ENCODE data around the gene RIMBP2. TPM values are rescaled to one million over a fixed set of nuclear protein-coding genes. Genes with fewer than 3 reads are reported as not detected.
"Not testable (repeated sequence)": the region's sequence is repeated elsewhere in the genome, so short reads cannot be mapped to it uniquely, and the experiment has no call there.

Gene RIMBP2
- polyA plus RNA-seq, 1 donor = 1.0 TPM

DNA sequence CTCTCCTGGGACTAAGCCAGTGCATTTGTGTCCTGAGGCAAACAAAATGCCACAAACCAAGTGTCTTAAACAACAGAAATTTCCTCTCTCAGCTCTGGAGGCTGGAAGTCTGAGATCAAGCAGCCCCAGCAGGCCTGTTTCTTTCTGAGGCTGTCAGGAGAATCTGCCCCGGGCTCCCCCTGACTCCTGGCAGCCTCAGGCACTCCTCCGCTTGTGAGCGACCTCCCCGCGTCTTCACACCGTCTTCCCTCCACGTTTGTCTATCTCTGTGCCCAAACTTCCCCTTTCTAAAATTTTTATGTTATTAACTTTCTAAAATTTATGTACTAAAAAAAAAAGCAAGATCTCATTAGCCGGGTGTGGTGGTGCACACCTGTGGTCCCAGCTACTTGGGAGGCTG, 59.7 kb downstream of the RIMBP2 start:
- DNase-seq (ENCODE audit: low read depth) = no peak

DNA sequence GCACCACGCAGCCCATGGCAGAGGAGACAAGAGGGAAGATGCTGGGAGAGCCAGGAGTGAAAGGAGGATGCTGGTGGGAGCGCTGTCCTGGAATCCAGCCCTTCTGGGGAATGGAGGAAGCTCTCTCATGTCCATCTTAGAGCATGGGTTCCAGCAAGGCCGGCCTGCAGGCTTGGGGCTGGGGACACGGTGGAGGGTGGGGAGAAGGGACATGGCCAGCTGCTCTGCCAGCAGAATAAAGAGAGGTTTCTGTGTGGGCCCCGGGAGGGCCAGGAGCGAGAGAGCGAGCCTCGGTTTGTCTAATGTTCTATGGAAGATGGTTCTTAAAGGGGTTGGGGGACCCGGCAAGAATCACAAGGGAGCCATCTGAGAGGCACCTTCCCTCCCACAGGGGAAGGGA, 60.2 kb downstream of the RIMBP2 start:
- DNase-seq (ENCODE audit: low read depth) = no peak

DNA sequence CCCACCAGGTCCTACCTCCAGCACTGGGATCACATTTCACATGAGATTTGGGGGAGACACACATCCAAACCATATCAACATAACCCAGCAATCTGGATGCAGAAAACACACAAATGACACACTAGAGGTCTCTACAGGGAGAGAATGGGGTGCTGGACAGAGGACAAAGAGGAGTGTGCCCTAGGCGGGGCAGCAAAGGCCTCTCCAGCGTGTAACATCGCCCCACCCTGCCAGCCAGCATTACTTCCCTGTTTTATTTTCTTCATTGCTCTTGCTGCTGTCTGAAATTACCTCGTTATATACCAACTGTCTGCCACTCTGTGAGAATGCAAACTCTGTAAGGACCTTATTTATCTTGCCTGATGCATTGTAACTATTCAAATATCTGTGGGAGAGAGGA, 61.1 kb downstream of the RIMBP2 start:
- no peak for DNase-seq (ENCODE audit: low read depth)

DNA sequence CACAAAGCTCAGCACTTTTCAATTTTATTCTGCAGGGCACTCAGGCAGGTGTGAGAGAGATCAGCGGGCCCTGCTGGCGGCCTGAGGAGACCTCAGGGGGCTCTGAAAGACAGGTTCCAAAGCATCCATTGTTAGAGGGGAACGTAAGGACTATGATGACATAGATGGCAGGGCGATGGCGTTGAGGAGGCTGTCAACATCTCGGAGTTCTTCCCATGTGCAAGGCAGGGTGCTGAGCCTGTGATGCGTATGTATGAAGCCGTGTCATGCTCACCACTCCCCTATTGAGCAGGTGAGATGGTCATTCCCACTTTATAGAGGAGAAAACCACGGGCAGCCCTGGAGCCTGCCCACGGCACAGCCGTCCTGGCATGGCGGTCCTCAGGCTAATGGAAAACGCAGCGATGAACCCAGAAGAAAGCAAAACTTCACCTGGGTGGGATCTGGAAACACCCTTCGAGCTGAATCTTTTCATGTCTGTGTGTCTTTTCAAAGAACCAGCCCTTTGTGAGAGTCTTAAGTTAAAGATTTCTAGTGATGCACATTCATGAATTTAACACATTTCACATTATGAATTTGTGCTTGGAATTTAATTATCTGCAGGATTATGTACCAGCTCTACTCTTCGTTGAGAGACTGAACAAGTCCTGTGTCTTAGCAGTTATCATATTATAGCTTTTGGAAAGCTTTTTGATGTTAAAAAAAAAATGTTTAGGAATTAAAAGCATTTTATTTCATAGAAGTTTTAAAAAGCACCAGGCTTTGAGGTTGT, 64.7 kb downstream of the RIMBP2 start:
- DNase-seq (ENCODE audit: low read depth) = no peak

DNA sequence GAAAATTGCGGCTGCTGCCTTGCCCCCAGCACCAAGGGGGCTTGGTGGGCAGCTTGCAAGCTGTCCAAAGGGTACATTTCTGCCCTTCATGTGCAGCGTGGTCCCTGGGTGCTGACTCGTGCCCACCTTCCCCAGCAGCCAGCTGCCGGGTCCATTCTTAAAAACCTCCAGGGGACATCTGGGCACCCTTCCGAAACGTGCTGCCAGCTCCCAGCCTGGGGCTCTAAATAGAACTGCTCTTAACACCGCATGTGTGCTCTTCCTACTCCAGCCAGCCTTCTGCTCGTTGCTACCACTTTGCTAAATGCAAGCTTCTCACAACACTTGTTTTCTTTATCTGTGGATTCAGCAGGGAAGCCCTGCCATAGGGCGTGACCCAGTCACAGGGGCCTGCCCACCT, 66.0 kb downstream of the RIMBP2 start:
- no peak for DNase-seq (ENCODE audit: low read depth)

DNA sequence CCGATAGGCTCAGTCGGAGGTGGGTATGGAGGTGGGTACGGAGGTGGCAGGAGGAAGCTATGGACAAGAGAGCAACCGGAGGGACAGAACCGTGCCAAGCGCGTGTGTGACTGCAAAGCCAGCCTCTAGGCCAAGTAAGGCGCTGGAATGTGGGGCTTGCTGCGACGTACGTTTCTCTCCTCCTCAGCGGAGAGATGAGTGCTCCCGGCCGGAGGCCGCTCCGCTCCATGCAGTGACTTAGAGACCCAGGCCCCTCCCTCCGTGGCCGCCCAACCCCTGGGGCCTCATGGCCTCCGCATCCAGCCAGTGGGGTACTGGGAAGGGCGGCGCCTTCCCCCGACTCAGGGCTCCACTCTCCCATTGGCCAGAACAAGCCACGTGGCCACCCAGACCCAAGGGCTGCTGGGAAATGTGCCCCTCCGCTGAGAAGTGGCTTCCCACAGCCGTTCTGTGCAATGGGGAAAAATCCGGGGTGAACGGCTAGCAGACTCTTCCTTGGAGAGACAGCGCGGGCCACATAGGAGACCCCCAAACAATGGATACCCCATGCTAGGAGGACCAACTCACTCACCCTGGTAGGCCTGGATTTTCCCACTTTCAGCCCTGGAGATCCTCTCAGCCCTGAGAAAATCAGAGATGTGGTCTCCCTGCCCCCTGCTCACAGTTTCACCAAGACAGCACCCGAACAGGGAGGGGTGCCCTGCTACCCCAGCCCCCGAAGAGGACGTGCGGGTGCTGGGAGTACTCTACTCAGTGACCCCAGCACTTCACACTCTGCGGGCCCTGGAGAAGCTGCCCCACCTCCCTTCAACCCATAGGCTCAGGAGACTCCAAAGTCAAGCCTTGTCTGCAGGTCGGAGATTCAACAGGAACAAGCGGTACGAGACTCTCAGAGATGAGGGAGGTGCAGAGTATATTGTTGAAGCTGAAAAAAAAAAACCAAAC, 66.7 kb downstream of the RIMBP2 start:
- DNase-seq (ENCODE audit: low read depth) = no peak

DNA sequence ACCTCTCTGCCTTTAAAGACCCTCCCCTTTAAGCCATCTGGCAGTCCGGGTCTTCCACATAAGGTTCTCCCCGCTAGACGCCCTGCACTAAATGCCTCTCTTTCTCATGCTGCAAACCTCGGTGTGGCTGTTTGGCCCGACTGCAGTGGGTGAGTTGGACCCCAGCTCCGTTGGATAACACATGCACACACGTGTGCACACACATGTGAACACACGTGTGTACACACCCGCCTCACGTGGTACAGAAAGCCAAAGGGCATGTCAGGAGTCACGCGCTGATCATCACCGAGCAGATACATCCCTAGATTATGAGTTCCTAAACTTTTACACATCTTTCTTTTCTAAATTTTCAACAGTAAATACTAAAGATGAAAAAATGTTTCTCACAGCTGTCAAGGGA, 68.3 kb downstream of the RIMBP2 start:
- no peak for DNase-seq (ENCODE audit: low read depth)

DNA sequence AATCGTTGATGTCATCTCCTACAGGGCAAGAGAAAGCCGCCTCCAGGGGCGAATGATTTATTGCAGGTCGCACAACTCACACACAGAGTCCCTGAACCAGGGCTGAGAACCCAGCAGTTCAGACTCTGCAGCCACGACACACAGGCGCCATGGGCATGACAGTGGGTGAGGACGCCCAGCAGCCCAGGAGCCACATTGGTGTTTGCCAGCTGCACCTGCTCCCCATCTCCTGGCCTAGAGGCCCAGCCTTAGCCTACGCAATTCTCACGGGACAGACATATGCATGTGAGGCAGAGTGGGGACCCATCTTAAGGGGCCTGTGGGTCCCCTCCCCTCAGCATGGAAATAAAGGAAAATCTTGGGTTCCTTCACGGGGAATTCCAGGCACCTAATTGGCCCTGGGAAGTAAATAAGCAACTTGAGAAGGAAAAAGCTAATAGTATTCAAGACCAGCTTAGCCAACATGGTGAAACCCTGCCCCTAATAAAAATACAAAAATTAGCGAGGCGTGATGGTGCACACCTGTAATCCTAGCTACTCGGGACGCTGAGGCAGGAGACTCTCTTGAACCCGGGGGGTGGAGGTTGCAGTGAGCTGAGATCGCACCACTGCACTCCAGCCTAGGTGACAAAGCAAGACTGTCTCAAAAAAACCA, 69.3 kb downstream of the RIMBP2 start:
- no peak for DNase-seq (ENCODE audit: low read depth)

DNA sequence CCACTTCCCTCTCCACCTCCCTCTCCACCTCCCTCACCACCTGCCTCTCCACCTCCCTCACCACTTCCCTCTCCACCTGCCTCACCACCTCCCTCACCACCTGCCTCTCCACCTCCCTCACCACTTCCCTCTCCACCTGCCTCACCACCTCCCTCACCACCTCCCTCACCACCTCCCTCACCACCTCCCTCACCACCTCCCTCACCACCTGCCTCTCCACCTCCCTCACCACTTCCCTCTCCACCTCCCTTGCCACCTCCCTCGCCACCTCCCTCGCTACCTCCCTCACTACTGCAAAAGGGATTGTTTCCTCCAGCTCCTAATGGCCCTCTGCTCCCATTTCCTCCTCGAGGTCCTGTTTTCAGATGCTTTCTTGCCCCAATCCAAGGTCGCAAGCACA, 69.9 kb downstream of the RIMBP2 start:
- DNase-seq (ENCODE audit: low read depth) = not testable (repeated sequence)

DNA sequence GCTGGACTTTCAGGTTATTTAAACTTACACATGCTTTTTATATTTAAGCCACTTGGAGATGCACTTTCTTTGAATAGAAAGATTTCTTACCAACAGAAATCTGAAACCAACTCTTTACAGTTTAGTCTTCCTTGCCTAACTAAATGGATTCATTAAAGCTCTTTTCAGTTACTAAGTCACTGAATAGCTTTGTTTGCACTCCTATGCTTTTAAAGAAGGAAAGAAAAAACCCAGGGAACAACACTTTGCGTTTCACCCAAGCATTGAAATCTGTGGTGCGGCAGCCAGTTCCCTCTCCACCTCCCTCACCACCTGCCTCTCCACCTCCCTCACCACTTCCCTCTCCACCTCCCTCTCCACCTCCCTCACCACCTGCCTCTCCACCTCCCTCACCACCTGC, 70.3 kb downstream of the RIMBP2 start:
- no peak for DNase-seq (ENCODE audit: low read depth)

DNA sequence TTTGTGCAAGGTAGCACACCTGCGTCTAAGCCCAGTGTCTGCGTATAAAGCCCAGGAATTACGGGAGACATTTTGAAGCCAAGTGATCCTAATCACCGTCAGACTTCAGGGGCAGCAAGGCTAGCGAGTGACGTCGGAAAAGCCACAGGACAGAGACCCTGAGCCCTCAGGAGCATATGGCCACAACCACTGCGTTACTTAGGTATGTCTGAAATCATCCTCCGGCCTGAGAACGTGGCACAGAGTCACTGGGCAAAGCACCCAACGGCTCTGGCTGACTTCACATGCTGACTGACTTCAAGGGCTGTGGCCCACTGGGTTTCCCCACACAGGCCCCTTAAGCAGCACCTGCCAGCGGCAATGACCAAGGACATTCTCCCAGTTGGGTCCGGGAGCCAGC, 71.5 kb downstream of the RIMBP2 start:
- DNase-seq (ENCODE audit: low read depth) = no peak

DNA sequence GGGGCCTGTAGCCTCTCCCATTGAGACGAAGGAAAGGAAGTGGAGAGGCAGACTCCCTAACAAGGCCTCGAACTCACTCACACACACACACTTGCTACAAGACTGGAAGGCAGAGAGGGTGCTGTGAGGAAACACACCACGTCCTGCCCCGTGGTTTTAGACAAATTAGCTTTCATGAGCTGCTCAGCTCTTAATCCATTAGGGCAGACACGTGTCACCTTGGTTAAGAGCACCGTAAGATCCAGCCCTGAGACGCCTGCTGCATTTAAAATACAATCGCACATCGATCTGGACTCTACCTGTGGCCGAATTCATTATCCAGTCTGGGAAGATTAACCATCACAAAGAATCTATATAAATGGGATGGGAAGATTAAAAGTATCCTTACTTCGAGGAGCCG, 72.0 kb downstream of the RIMBP2 start:
- DNase-seq (ENCODE audit: low read depth) = no peak

DNA sequence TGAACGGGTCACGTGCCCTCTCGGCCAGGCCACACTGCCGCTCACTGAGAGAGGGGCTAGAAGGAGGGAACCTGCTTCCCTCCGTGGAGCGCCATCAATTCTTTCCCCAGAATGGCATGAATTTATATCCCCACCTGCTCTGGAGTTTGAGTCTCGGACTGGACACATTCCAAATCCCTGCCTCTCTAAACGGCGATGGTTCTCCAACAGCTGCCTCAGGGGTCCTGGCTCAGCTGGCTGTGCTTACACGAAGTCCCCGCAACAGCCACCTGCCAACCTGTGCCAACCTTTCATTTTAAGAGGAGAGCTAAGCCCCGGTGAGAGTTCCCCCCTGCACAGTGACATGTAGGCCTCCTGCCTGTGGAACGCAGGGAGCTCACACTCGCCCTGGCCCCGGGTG, 73.2 kb downstream of the RIMBP2 start:
- DNase-seq (ENCODE audit: low read depth) = no peak

DNA sequence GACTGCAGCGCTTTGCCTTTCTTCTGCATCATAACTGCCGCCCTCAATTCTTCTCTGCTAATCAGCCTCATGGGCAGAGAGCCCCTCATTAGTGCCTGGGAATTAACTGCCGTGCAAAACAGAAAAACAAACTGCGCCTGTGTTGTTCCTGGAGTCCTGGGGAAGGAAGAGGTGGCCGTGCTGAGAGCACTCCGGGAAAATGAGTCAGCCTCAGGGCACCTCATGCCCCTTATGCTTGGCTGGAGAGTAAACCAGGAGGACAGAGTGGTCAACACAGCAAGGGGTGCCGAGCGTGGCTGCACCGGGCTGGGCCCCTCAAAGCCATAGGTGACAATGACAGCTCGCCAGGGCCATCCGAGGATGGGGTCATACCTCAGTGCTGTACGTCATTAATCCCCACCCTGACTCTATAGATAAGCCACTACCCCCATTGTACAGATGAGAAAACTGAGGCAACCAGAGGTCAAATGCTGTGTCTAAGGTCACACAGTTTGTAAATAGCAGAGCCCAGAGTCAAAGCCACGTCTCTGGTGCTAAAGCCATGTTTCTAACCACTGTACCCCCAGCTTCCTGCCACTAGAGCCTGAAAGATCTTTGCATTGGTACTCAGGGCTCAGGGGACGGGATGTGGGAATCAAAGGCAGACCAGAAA, 74.4 kb downstream of the RIMBP2 start:
- no peak for DNase-seq (ENCODE audit: low read depth)

DNA sequence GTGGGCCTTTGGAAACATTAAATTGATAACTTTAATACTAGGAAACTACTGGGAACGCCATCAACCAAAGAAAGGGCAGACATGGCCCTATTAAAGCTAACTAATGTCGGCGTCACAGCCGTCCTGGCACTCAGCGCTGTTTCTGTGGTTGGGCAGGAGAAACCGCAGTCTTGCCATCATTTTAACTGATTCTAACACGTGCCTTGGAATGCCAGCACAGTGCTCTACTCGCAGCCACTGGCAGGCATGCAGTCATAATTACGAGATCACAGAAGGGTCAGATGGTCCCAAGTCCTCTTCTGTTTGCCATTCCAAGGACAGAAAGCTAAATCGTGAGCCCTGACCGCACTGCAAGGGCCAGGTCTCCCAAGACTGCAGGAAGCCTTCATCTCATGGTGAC, 75.2 kb downstream of the RIMBP2 start:
- no peak for DNase-seq (ENCODE audit: low read depth)

DNA sequence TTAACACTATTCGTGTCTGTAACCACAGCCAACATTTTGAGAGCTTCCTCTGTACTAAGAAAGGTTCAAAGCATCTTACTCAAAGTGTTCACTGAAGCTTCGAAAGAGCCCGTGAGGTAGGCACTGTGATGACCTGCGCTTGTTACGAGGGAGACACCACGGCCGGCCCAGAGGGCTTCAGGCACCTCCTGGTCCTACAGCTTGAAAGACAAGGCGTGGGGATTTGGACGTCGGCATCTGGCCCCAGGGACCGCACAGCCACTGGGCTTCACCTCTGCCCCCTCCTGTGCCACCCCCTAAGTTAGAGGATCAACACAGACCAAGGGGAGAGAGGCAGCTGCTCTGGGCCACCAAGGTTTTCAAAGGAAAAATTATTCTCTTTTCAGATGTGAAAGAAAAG, 75.6 kb downstream of the RIMBP2 start:
- no peak for DNase-seq (ENCODE audit: low read depth)

DNA sequence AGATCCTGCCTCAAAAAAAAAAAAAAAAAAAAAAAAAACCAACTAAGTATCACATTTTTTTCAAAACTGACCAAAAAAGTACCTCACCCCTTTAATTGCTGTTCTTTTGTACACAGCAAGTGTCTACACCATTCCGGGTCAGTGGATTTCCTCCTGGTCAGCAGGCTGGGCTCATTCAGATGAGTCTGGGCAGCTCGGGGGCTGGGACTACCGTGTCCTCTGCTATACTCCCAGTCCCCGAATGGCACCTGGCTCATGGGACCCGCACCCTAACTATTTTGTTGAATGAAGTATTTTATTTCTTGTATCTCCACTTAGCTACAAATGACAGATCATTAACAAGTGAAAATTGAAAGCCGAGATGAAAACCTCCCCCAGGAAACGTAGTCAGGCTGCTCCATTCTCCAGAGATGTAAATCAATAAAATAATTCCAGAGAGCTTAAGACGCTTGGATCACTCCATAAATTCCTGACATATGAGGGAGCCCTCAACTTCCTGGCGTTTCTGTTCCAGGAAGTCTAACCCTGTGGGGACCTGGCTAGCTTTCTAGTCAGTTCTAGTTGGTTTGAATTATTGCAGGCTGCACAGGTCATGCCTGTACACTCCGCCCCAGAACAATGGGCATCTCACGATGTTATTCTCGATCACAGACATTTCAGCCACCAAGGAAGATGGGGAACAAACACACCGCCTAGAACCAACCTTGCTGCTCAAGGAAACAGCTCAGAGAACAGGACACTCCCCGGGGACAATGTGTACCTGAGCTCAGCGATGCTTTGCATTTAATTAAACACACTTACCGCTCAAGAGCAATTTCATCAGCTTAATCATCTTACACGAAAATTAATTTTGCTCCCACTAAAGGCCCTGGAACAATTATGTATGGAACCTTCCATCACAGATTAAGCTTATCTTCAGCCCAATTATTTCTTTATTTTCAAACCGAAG, 76.3 kb downstream of the RIMBP2 start:
- DNase-seq (ENCODE audit: low read depth) = no peak

DNA sequence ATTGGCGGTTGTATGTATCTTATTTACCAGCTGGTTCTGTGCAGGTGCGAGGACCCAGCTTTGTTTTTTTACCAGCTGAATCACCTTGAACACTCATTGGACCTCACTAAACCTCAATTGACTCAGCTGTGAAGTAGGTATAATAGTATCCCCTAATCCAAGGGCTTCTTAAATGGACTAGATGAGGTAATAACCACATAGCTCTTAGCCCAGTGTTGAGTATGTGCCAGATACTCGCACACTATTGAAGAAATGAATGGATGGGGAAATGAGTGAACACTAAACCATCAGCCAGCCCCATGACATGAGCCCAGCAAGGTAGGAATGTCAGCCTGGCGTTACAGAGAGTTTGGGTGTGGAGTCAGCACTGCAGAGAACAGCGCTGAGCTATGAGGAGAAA, 79.7 kb downstream of the RIMBP2 start:
- no peak for DNase-seq (ENCODE audit: low read depth)

DNA sequence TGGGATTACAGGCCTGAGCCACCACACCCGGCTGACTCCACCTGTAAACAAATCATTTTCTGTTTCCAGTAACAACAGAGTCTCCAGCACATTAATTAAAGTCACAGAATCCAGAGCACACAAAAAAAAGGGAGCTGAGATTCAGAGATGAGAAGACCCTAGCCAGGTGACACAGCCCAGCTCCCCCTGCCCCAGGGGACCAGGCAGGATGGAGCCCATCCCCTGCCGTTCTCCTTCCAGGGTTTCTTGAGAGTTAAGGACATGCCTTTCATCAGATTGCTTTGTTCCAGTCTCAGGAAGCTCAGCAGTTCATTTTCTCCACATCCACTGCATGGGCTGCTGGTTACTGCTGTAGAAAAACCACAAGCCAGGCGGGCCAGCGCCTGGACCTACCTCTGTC, 81.2 kb downstream of the RIMBP2 start:
- DNase-seq (ENCODE audit: low read depth) = no peak

DNA sequence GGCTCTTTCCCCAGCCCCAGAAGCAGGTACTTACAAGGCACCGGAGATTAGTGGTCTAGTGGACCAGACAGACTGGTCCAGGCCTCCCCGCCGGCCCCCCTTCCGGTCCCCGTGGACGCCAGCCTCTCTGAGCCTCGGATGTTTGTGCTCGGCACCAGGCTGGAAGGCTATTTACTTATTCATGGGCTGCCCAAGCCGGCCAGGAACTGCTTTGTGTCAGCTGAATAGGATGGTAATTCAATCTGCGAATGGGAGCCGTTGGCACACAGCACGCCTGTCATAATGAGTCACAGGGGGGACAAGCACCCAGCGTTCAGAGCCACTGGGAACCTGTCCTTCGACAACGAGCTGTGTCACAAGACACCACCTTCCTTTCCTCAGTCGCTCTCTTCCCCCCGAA, 82.3 kb downstream of the RIMBP2 start:
- no peak for DNase-seq (ENCODE audit: low read depth)

DNA sequence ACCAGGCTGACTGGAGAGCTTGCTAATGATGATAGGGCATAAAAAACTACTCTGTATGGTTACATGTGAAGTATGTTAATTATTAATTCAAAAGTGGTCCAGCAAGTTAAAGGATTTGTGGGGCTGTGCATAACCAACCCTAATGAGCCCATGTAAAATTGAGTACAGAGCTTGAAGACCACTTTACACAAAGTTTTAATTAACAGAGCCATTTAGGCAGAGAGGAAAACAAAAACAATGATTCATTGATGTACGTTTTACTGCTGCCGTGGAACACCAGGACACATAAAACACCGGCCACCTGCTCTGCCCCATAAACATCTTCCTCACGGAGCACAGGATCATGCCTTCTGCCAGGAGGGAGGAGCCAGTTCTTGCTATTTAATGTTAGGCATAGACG, 83.5 kb downstream of the RIMBP2 start:
- DNase-seq (ENCODE audit: low read depth) = no peak

All from forelimb muscle (tissue), 1 donor.